Stimulated activated CD4-positive, alpha-beta T cell treated with anti-CD3 and anti-CD28 coated beads, Interleukin-1b, Interleukin-23, amount 100 ng/mL, for 1 hour (primary cell): Measurements from ENCODE around the gene MYO5A.
"Not testable (repeated sequence)": the region's sequence is repeated elsewhere in the genome, so short reads cannot be mapped to it uniquely, and the experiment has no call there.

ENCODE experiments used
- DNase-seq, 2 donors: peaks; one replicate each; pipeline ENCODE4 v3.0.0-alpha.2; 2020; ENCODE audit warnings: low read depth in 2 of 2

The MYO5A gene

DNA sequence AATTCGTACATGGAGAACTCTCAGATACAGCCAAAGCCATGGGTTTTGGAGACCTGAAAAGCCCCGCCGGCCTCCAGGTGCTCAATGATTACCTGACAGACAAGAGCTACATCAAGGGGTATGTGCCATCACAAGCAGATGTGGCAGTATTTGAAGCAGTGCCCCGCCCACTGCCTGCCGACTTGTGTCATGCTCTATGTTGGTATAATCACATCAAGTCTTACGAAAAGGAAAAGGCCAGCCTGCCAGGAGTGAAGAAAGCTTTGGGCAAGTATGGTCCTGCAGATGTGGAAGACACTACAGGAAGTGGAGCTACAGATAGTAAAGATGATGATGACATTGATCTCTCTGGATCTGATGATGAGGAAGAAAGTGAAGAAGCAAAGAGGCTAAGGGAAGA lies 23.5 kb downstream of the MYO5A start:
- no peak for DNase-seq

DNA sequence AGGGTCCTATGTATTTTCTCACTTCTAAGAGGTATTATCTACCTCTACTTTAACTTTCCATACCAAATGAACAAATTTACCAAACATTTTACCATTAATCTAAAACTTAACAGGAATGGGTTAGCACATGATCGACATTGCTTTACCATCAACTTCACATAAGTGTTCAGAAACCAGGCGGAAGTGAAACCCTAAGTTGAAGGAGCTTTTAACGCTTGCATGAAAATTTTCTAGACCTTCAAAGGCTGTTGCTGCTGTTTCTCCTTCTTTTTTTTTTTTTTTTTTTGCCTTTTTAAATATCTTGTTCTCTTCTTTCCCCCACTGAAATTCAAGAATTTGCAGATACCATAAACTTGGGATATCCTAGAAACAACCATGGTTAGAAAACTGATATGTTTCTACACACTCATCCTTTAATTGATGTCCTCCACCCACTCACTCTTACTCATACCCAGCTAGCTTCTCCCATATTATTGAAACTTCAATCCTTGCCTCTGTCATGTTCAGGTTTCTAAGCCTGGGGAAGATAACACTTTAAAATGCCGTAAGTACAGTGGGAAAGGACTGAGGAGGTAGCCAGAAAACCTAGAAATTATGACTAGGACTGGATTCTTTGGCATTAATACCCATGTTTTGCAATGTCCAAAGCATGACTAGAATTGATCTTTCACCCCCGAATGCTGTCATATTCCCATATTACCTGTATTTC lies 24.7 kb downstream of the MYO5A start:
- no peak for DNase-seq

DNA sequence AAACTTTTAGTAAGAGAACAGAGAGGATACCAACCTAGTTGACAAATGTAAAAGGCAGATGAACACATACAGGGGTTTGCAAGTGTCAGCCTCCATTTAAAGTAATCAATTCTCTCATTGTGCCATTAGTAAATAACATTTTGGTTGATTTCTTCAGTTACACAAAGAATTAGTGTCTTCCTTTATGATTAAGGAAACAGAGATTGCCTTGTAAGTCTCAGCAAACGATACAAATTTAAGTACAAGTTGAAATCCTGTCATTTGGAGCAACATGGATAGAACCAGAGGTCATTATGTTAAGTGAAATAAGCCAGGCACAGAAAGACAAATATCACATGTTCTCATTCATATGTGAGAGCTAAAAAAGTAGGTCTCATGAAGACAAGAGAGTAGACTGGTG lies 26.1 kb downstream of the MYO5A start:
- no peak for DNase-seq

GRCh38 chr15:52499506-52499905 lies 29.2 kb downstream of the MYO5A start:
- DNase-seq: no peak

- no peak for DNase-seq
Measured at GRCh38 chr15:52498706-52499105, 30.0 kb downstream of the MYO5A start.

DNA sequence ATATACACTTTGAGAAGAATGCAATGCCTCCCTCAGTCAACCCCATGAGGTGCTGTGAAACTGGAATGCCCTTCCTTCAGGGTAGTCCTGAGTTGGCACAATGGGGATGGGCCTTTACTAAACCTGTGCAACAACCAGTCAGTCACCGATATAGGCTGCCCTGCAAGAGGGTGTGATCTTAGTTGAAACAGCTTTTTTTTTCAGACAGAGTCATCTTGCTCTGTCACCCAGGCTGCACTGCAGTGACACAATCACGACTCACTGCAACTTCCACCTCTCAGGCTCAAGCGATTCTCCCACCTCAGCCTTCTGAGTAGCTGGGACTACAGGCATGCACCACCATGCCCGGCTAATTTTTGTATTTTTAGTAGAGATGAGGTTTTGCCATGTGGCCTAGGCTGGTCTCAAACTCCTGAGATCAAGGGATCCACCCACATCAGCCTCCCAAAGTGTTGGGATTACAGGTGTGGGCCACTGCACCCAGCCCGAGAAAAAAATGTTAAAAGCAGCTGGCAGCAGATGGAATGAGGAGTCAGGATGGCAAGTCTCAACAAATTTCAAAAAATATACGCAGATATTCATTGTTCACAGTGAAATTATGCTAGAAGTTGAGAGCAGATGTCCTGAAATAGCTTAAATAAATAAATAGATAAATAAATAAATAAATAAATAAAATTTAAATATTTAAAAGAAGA lies 31.8 kb downstream of the MYO5A start:
- no peak for DNase-seq

- DNase-seq: no peak
Measured at GRCh38 chr15:52496175-52496574, 32.5 kb downstream of the MYO5A start.

- no peak for DNase-seq
Measured at GRCh38 chr15:52495125-52495524, 33.6 kb downstream of the MYO5A start.

- DNase-seq: no peak
Measured at GRCh38 chr15:52493968-52494367, 34.7 kb downstream of the MYO5A start.

GRCh38 chr15:52492132-52492531 lies 36.5 kb downstream of the MYO5A start:
- DNase-seq: no peak

GRCh38 chr15:52491472-52491871 lies 37.2 kb downstream of the MYO5A start:
- DNase-seq: no peak

GRCh38 chr15:52489430-52489829 lies 39.2 kb downstream of the MYO5A start:
- not testable (repeated sequence) for DNase-seq

- no peak for DNase-seq
Measured at GRCh38 chr15:52488830-52489229, 39.9 kb downstream of the MYO5A start.

DNA sequence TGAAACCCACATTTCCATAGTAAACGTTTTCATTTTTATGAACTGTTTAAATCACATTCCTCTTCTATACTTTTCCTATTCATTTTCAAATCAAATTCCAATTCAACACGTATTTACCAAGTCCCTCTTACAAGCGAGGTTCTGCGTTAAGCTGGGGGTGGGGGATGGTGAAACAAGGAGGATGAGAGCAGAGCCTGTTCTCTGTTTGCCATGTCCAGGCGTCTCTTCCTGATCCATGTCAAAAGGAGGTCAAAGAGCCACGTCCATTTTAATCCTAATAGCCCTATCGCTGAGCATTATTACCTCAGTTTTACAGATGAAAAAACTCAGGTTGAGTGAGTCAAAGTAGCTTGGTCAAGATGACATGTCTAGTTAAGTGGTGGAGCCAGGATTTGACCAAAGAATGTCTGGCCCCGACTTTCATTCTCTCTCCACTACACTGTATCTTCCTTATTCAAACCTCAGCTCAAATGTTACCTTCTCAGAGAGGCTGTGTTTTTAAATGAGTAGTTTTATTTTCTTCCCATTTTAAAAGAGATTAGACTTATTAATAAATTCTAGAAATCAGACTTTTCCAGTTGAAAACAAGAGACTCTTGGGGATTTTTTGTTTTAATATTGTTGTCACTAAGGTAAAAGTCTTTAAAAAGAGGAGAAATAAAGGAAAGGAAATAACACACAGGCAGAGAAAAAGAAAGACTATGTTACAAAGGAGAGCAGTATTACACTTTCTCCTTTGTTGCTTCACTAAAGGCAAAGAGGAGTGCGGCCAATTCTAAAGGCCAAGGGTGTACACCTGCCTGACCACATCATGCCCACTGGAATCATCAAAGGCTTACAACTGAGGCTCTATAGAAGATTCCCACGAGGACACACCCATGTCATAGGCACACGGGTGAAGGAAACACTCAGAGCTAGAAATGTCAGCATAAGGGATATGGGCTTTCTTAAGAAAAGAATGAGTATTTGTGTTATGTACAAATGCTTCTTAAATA lies 42.4 kb downstream of the MYO5A start:
- DNase-seq: no peak

DNA sequence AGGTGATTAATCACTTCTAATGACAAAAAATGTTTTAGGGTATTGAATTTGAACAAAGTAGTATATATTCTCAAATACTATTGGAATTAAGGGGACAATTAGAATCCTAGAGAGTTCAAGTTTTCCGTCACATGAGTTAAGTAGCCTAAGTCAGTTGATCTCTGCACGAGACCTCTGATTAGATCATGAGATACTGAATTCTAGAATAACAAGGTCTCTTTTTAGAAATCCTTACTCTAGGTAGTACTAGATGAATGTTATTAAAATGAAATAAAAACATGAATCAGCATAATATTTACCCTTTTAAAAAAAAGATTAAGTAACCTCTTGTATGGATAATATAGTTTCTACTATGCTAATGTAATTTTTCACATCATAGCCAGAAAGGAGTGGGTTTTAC lies 43.4 kb downstream of the MYO5A start:
- no peak for DNase-seq

- no peak for DNase-seq
Measured at GRCh38 chr15:52483707-52484106, 45.0 kb downstream of the MYO5A start.

DNA sequence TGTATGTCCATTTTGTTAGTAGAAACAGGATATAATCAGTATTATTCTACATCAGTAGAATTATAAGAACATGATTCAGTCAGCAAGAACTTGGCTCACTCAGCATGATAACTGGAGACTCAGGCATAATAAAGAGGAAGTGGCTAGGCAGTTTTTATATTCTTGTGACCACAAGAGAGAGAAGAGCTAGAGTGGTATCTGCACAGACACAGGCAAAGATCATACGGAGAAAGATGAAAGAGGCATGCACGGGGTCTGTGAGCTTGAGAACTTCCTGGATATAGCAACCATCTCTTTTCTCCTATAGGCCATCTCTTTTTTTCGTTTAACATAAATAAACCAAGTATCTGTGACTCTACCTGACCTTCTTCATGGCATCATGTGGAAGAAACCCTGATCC lies 46.8 kb downstream of the MYO5A start:
- DNase-seq: no peak

GRCh38 chr15:52480990-52481389 lies 47.7 kb downstream of the MYO5A start:
- no peak for DNase-seq

DNA sequence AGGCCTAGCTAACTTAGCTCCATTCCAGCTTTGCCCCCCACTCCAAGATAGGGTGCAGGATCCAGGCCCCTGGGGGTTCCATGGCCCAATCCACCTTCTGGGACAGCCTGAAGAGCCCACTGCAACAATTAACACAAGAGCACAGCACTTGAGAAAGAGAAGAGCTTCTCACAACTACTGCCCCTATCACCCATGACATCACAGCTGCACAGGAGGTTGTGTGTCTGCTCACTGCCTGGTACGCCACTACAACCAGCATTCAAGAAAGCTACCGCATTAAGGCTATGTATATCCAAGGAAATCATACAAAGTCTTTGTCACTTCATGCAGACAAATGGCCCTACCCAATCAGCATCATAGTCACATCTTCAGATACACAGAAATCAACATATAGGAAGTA lies 62.0 kb downstream of the MYO5A start:
- no peak for DNase-seq

DNA sequence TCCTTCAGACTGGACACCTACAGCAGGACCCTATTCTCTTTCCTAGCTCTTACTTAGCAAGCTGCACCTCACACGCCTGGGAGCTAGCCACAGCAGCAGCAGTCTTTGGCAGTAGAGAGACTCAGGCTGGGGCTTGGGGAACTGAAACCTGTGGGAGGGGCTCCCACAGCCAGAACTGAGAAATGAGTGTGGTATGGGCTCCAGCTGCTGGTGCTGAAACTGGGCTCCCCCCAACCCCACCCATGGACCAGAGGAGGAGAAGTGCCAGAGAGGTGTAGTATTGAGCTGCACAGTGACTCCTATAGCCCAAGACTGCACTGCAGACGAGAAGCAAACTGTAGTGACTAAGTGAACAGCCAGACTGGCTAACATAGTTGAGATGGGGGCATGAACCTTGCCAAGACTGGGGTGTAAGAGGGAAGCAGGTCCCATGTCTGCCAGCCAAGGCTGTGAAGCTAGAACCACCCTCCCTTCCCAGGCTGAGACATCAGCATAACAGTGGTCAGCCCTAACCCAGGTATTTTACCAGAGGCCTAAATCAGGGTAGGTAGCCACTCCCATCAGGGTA lies 62.5 kb downstream of the MYO5A start:
- DNase-seq: no peak

DNA sequence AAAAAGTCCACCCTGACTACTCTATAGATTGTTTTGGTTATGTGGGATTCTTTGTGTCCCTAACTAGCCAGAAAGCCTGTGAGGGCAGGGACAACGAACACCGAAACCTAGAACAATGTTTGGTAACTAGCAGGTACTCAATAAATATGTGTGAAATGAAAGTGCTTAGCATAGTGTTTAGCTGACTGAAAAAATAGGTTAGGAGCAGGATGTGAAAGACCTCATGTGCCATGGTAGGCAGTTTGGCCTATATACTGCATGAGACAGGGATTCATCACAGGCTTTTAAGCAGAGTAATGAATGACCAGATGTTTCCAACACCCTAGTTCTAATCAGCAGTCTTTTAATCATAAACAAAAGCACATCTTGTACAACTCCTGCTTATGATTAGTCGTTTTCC lies 64.2 kb downstream of the MYO5A start:
- no peak for DNase-seq

DNA sequence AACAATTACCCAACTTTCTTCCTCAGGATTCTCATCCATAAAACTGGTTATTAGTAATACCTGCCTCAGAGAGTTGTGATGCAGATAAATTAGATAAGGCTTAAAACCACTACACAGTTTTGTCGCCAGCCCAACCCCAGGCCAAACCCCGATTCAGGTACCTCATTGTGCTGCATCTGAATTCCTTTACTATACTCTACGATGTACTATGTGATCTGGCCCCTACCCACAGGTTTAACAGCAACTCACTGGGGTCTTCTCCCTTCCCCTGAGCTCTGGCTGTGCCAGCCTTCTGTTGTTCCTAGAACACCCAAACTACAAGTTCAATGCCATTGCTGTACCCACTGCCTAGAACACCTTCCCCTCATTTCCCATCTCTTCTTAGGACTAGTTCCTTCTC lies 64.6 kb downstream of the MYO5A start:
- DNase-seq: no peak
